ENCODE data around the gene HEATR9. TPM values are rescaled to one million over a fixed set of nuclear protein-coding genes. Genes with fewer than 3 reads are reported as not detected.

The HEATR9 gene
- total RNA-seq, 1 donor from 2014 or later = 0.21 TPM

DNA sequence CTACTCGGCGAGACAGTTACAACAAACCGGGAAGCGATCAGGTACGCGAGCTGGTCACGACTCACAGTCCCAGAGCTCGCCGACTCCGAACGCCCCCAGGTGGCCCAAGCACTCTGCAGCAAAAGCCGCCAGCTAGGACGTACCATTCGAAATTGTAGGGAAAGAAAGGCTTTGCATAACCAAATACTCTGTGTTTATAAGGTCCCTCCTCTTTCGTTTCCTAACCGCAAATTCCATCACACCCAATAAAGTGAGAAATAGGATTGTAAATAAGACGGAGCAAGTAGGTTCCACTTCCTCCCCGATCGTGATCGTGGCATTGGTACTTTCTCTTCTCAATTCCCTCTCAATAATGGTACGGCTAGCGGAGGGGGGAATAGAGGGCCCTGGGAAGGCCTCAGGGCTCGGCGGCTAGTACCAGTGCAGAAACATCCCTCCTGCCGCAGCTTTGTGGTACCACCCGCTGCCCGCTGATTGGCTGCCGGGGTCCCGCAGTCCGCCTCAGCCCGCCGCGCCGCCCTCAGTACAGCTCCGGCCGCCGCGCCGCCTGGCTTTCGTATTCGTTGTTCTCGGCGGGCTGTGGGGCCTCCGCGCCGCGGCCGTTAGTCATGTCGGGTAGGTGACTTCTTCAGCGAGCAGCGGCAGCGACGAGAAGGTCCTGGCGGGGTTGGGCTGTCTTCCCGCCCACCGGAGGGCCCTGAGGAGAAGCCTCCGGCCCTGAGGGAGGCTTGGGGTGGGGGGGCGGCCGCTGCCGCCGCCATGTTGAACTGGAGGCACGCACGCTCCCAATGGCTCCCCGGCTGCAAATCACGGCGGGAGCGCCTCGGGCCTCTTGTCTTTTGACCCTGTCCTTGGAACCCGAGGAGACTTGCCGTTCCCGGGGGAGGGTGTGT is 59.5 kb downstream of the HEATR9 start, which contains the start of gene TAF15:
Gene TAF15, plus strand, starts transcription at position 523 of the 893 bp plus-strand sequence. Its CDS starts 86 bp downstream, at position 609.
- peaks cover 58% of the 10 kb centered on the region for H3K4me1 ChIP-seq
- no peaks in the 10 kb centered on the region for H3K27me3 ChIP-seq (ENCODE audit: low read depth)
- peak; percentile 97 for DNase-seq
- no peaks in the 10 kb centered on the region for H3K36me3 ChIP-seq
- ATAC-seq = peak; percentile 98 to 99
- H3K4me3 ChIP-seq = peak within 1 kb of the TSS; percentile 94
- TF ChIP-seq, protein P1, sequence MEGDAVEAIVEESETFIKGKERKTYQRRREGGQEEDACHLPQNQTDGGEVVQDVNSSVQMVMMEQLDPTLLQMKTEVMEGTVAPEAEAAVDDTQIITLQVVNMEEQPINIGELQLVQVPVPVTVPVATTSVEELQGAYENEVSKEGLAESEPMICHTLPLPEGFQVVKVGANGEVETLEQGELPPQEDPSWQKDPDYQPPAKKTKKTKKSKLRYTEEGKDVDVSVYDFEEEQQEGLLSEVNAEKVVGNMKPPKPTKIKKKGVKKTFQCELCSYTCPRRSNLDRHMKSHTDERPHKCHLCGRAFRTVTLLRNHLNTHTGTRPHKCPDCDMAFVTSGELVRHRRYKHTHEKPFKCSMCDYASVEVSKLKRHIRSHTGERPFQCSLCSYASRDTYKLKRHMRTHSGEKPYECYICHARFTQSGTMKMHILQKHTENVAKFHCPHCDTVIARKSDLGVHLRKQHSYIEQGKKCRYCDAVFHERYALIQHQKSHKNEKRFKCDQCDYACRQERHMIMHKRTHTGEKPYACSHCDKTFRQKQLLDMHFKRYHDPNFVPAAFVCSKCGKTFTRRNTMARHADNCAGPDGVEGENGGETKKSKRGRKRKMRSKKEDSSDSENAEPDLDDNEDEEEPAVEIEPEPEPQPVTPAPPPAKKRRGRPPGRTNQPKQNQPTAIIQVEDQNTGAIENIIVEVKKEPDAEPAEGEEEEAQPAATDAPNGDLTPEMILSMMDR (IDR thresholded peaks at IDR 0.05) = peak; percentile 79
- peak within 1 kb of the TSS; percentile 90 for H3K27ac ChIP-seq
- H3K9me3 ChIP-seq = no peaks in the 10 kb centered on the region
- intact Hi-C loops (cut with DNase I) = no loop called here

DNA sequence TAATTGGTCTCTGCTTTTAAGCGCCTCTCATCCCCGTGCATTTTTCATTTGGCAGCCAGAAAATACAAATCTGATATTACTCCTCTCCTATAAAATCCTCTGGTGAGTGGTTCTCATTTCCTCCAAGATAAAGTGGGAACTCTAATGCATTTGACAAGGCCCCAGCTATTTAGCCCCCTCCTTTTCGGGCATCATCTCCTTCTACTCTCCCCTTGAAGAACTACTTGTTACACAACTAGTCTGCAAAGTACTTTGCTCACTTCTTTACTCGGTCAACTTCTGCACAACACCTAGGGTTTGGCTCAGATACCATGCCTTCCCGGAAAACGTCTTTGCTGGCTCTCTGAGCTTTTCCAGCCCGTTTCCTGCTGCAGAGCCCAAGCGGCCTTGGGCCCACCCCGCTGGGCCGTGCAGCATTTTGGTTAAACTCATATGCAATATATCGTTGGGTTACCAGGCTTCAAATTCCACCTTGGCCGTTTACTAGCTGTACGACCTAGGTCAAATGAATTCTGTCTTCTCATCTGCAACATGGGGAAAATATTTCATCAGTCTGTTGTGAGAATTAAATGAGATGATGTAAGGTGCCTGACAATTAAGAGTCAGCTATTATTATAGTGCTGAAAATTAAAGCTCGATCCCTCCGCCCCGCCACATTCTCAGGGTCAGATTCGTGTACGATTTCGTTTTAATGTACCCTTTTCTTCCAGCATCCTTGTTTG is 60.3 kb downstream of the HEATR9 start:
- H3K4me1 ChIP-seq = peaks cover 51% of the 10 kb centered on the region
- DNase-seq = no peak
- ATAC-seq = no peak

DNA sequence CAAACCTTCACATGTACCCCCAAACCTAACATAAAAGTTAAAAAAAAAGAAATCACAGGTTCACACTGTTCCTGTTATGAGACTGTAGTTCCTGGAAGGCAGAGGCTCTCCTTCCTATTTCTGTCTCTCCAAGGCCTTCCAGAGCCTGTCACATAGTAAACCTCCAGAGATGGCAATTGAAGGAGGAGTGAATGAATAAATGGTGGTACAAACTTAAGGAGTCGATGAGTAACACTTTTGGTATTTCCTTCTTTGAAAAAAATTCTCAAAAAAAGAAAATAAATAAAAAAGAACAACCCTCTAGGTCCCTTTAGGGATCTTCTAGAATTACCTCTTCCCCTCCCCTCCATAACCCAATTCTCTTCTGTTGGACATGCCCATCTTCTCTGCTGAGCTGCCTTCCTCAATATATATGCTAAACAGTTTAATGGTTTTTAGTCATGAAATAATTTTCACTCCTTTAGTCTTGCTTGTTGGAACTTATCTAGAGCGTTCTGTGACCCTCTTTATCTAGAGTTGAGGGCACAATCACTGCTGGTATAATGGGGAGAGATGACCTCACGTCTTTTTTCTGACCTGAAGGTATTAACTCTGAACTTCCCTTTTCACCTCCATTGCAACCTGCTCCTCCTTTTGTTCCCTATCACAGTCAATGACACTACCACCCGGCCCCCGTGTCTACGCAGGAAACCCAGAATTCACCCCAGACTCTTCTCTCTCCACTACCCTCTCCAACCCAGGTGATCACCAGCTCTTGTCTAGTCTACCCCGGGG is 61.1 kb downstream of the HEATR9 start:
- DNase-seq (no peak), ATAC-seq (no peak)
- intact Hi-C loops (cut with DNase I) = no loop called here
- H3K4me1 ChIP-seq = peaks cover 42% of the 10 kb centered on the region
- peak overlapping the region; percentile 90 for H3K27ac ChIP-seq
- no peaks in the 10 kb centered on the region for H3K9me3 ChIP-seq
- no peaks in the 10 kb centered on the region for H3K36me3 ChIP-seq
- TF ChIP-seq, protein P1 (IDR thresholded peaks at IDR 0.05) = no peak
- no peaks in the 10 kb centered on the region for H3K27me3 ChIP-seq (ENCODE audit: low read depth)
- no peak overlapping the region for H3K4me3 ChIP-seq

More for the DNA sequence above, 60.3 kb downstream of the HEATR9 start:
- Histone ChIP-seq H3K27ac (peak overlapping the region; percentile 90), H3K4me3 (peak overlapping the region; percentile 94), H3K27me3 (ENCODE audit: low read depth) (no peaks in the 10 kb centered on the region), H3K9me3 (no peaks in the 10 kb centered on the region), H3K36me3 (no peaks in the 10 kb centered on the region)
- intact Hi-C loops (cut with DNase I) = no loop called here
- TF ChIP-seq, protein P1 (IDR thresholded peaks at IDR 0.05) = no peak

Other genes starting within 250 kb of the HEATR9 start
- 1.9 TPM for gene RASL10B, start 137.3 kb downstream of the HEATR9 start, total RNA-seq
- 3.1 TPM for gene GAS2L2, start 115.7 kb downstream of the HEATR9 start, total RNA-seq
- not detected for gene C17orf50, start 108.0 kb downstream of the HEATR9 start, total RNA-seq
- gene MMP28, start 73.2 kb downstream of the HEATR9 start, total RNA-seq = 40.9 TPM
- 143 TPM for gene TAF15, start 59.4 kb downstream of the HEATR9 start, total RNA-seq
- 18.2 TPM for gene CCL5, start 11.5 kb upstream of the HEATR9 start, total RNA-seq
- not detected for gene RDM1, start 61.9 kb upstream of the HEATR9 start, total RNA-seq
- not detected for gene LYZL6, start 74.8 kb upstream of the HEATR9 start, total RNA-seq
- 0.50 TPM for gene CCL16, start 112.6 kb upstream of the HEATR9 start, total RNA-seq
- gene CCL14, start 117.8 kb upstream of the HEATR9 start, total RNA-seq = 20.7 TPM
- 0.50 TPM for gene CCL15, start 132.7 kb upstream of the HEATR9 start, total RNA-seq
- gene CCL23, start 149.1 kb upstream of the HEATR9 start, total RNA-seq = 5.1 TPM
- 146 TPM for gene CCL18, start 195.4 kb upstream of the HEATR9 start, total RNA-seq
- gene CCL3, start 221.3 kb upstream of the HEATR9 start, total RNA-seq = 8.5 TPM
- gene CCL4, start 234.9 kb upstream of the HEATR9 start, total RNA-seq = 11.9 TPM

All from lower lobe of right lung (tissue), 2 donors.